Naive thymus-derived CD4-positive, alpha-beta T cell (primary cell): Measurements from ENCODE around the gene EXOC8. TPM values are rescaled to one million over a fixed set of nuclear protein-coding genes. Genes with fewer than 3 reads are reported as not detected.

ENCODE experiments used
- ATAC-seq: fragments of 150-1000 bp; cut with Tn5 transposase; 2 replicates; pipeline ENCODE4 v1.10.0; 2021; ENCODE audit warnings: mild to moderate bottlenecking, moderate library complexity
- CTCF ChIA-PET: fragments of 350-600 bp; sonication (Branson Sonifier 250); formaldehyde crosslinking; loops from one replicate; lab custom pipeline; 2021; ENCODE audit warnings: antibody characterized with exemption; lab: Charles Lee
- POLR2A ChIA-PET: fragments of 350-600 bp; sonication (Branson Sonifier 250); formaldehyde crosslinking; loops from one replicate; lab custom pipeline; 2021; ENCODE audit warnings: antibody characterized with exemption, inconsistent platforms; lab: Charles Lee
- DNase-seq, 9 donors: peaks; one replicate each; pipeline versions ENCODE4 v3.0.0 to v3.0.0-alpha.2; 2020 to 2022; ENCODE audit warnings: mixed read lengths in 1 of 9
- H3K27ac ChIP-seq: one replicate; pipeline ENCODE4 v1.7.0; 2013; ENCODE audit warnings: mild to moderate bottlenecking, low read depth, low read length, moderate library complexity
- H3K27me3 ChIP-seq, 2 donors: one replicate each; pipeline ENCODE4 v1.7.0; 2013; ENCODE audit warnings: low read length in 2 of 2, mild to moderate bottlenecking in 2 of 2, moderate library complexity in 2 of 2; ENCODE audit not compliant: control insufficient read depth in 2 of 2, insufficient read depth in 2 of 2
- H3K36me3 ChIP-seq, 3 experiments: 1 replicate in 2 of 3; 2 replicates in 1 of 3; pipeline ENCODE4 v1.7.0; 2013; ENCODE audit warnings: low read length in 3 of 3, mild to moderate bottlenecking in 3 of 3, moderate library complexity in 1 of 3; ENCODE audit not compliant: insufficient read depth in 3 of 3, control insufficient read depth in 2 of 3
- H3K4me1 ChIP-seq, 2 donors: one replicate each; pipeline ENCODE4 v1.7.0; 2013; ENCODE audit warnings: low read length in 2 of 2, mild to moderate bottlenecking in 2 of 2, moderate library complexity in 1 of 2; ENCODE audit not compliant: control insufficient read depth in 2 of 2, insufficient read depth in 2 of 2
- H3K4me3 ChIP-seq: 2 replicates; pipeline ENCODE4 v1.7.0; 2013; ENCODE audit warnings: mild to moderate bottlenecking, low read length
- H3K9me3 ChIP-seq, 3 experiments: 1 replicate in 2 of 3; 2 replicates in 1 of 3; pipeline ENCODE4 v1.7.0; 2013; ENCODE audit warnings: low read length in 3 of 3; ENCODE audit not compliant: control insufficient read depth in 2 of 3
- H3K27ac Mint-ChIP-seq, 9 donors: one replicate each; pipeline ENCODE4 v1.8.0; 2020 to 2022; ENCODE audit warnings: mixed read lengths in 9 of 9, mild to moderate bottlenecking in 8 of 9, moderate library complexity in 5 of 9, inconsistent platforms in 2 of 9
- H3K27me3 Mint-ChIP-seq, 5 donors: one replicate each; pipeline ENCODE4 v1.8.0; 2021 to 2022; ENCODE audit warnings: mixed read lengths in 5 of 5, mild to moderate bottlenecking in 1 of 5
- H3K36me3 Mint-ChIP-seq, 5 donors: one replicate each; pipeline ENCODE4 v1.8.0; 2020 to 2022; ENCODE audit warnings: mixed read lengths in 5 of 5, mild to moderate bottlenecking in 3 of 5, inconsistent platforms in 1 of 5
- H3K4me1 Mint-ChIP-seq, 7 donors: one replicate each; pipeline ENCODE4 v1.8.0; 2020 to 2022; ENCODE audit warnings: mixed read lengths in 7 of 7, mild to moderate bottlenecking in 3 of 7, inconsistent platforms in 1 of 7
- H3K4me3 Mint-ChIP-seq, 10 donors: one replicate each; pipeline ENCODE4 v1.8.0; 2020 to 2022; ENCODE audit warnings: mild to moderate bottlenecking in 10 of 10, mixed read lengths in 10 of 10, moderate library complexity in 6 of 10, inconsistent platforms in 2 of 10
- H3K9me3 Mint-ChIP-seq, 11 donors: one replicate each; pipeline ENCODE4 v1.8.0; 2020 to 2022; ENCODE audit warnings: mixed read lengths in 11 of 11, mild to moderate bottlenecking in 4 of 11, inconsistent platforms in 1 of 11, moderate library complexity in 1 of 11
- intact Hi-C, 2 donors: fragments of 100-400 bp; cut with micrococcal nuclease; formaldehyde crosslinking; loops; one replicate each; pipeline ENCODE4 v1.15.1; 2023
- polyA plus RNA-seq, 2 donors: library from polyadenylated mRNA; unstranded; fragments of 300-500 nt; fragmentation: Illumina TruSeq; gene quantifications; one replicate each; pipeline ENCODE4 v1.2.3, GENCODE V29; 2021
- total RNA-seq, 6 experiments: library from RNA in 5 of 6; stranded (reverse) in 5 of 6; gene quantifications; 1 replicate in 5 of 6; 2 replicates in 1 of 6; pipeline ENCODE4 v1.2.3 and lab custom pipeline; 2021 to 2026

Gene EXOC8
- total and polyA plus RNA-seq, 7 experiments from 2014 or later = 2.7 to 33.8 (median 23.5) TPM

GRCh38 chr1:231382426-231382825, 44.8 kb upstream of the EXOC8 start:
- no peak overlapping the region for H3K27ac ChIP-seq
- Mint-ChIP-seq H3K9me3 (no peaks in the 10 kb centered on the region), H3K4me1 (peaks cover 27 to 53% (median 46%) of the 10 kb centered on the region in 7 donors), H3K27ac (peak overlapping the region in 1 of 9 donors; percentile 34), H3K36me3 (peaks cover 0 to 7% (median 0%) of the 10 kb centered on the region in 5 donors), H3K4me3 (peak overlapping the region in 1 of 10 donors; percentile 7), H3K27me3 (no peaks in the 10 kb centered on the region)
- peaks cover 0 to 5% of the 10 kb centered on the region in 2 donors for H3K4me1 ChIP-seq
- H3K9me3 ChIP-seq = no peaks in the 10 kb centered on the region
- no peaks in the 10 kb centered on the region for H3K27me3 ChIP-seq
- ChIA-PET POLR2A (interaction anchor here (1.5 kb wide), 1 partner anchor 166 kb away, joined by 3 read pairs; no protein-coding TSS in a partner anchor), CTCF (no interaction called here)
- H3K36me3 ChIP-seq = no peaks in the 10 kb centered on the region
- H3K4me3 ChIP-seq = no peak overlapping the region
- intact Hi-C loops = no loop called here
- DNase-seq (no peak), ATAC-seq (no peak)

DNA sequence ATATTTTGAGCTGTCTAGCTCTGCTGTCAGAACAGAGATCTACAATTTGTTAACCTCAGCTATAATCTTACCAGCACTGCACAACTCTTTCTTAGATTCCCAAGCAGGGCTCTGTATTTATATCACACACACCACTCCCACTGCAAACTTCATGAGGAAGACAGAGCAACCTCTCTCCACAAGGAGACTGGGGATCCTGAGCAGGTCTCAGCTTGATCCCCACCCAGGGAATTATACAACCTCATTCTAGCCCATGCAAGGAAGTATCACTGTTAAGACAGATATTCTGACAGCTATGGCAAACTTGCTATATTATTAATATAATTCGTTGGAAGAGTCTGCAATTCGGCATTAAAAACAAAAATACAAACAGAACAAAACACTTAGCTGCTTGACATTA, 44.1 kb upstream of the EXOC8 start:
- H3K9me3 Mint-ChIP-seq = no peaks in the 10 kb centered on the region
- ATAC-seq = no peak
- Histone ChIP-seq H3K27me3 (no peaks in the 10 kb centered on the region), H3K9me3 (no peaks in the 10 kb centered on the region), H3K36me3 (no peaks in the 10 kb centered on the region), H3K4me1 (peaks cover 5 to 7% of the 10 kb centered on the region in 2 donors), H3K27ac (no peak overlapping the region), H3K4me3 (no peak overlapping the region)
- ChIA-PET CTCF (interaction anchor here (0.8 kb wide), 1 partner anchor 219 kb away, joined by 3 read pairs; no protein-coding TSS in a partner anchor), POLR2A (interaction anchor here (1.1 kb wide), 1 partner anchor 39 kb away, joined by 5 read pairs; no protein-coding TSS in a partner anchor)
- H3K4me3 Mint-ChIP-seq = peak overlapping the region in 1 of 10 donors; percentile 7
- intact Hi-C loops = no loop called here
- peaks cover 0 to 7% (median 0%) of the 10 kb centered on the region in 5 donors for H3K36me3 Mint-ChIP-seq
- peaks cover 34 to 58% (median 53%) of the 10 kb centered on the region in 7 donors for H3K4me1 Mint-ChIP-seq
- H3K27ac Mint-ChIP-seq = peak overlapping the region in 2 of 9 donors; percentile 34 to 42
- H3K27me3 Mint-ChIP-seq = no peaks in the 10 kb centered on the region
- DNase-seq = no peak

- Histone ChIP-seq H3K4me1 (peaks cover 7 to 8% of the 10 kb centered on the region in 2 donors), H3K9me3 (no peaks in the 10 kb centered on the region), H3K27me3 (no peaks in the 10 kb centered on the region), H3K27ac (no peak overlapping the region), H3K36me3 (peaks cover 0 to 1% (median 0%) of the 10 kb centered on the region in 3 experiments), H3K4me3 (no peak overlapping the region)
- H3K27me3 Mint-ChIP-seq = no peaks in the 10 kb centered on the region
- POLR2A ChIA-PET = no interaction called here
- ATAC-seq = no peak
- peaks cover 0 to 9% (median 0%) of the 10 kb centered on the region in 5 donors for H3K36me3 Mint-ChIP-seq
- H3K4me1 Mint-ChIP-seq = peaks cover 35 to 59% (median 48%) of the 10 kb centered on the region in 7 donors
- no peaks in the 10 kb centered on the region for H3K9me3 Mint-ChIP-seq
- H3K27ac Mint-ChIP-seq = peak overlapping the region in 8 of 9 donors; percentile 6 to 60 (median 24)
- peak overlapping the region in 3 of 10 donors; percentile 5 to 47 (median 20) for H3K4me3 Mint-ChIP-seq
- DNase-seq = peak in 1 of 9 donors; percentile 29
- intact Hi-C loops = loop anchor here (5.0 kb wide), 1 partner anchor 45 kb away; the partner anchor contains the start of gene EGLN1 (in 2 of the 2)
- CTCF ChIA-PET = no interaction called here
Observed at GRCh38 chr1:231376875-231377549, 39.4 kb upstream of the EXOC8 start.

- Histone ChIP-seq H3K27me3 (no peaks in the 10 kb centered on the region), H3K4me3 (no peak overlapping the region), H3K36me3 (peaks cover 0 to 4% (median 0%) of the 10 kb centered on the region in 3 experiments), H3K27ac (no peak overlapping the region), H3K9me3 (no peaks in the 10 kb centered on the region), H3K4me1 (peaks cover 7 to 8% of the 10 kb centered on the region in 2 donors)
- CTCF ChIA-PET = no interaction called here
- POLR2A ChIA-PET = no interaction called here
- no peak overlapping the region for H3K4me3 Mint-ChIP-seq
- intact Hi-C loops = loop anchor here (5.0 kb wide), 1 partner anchor 46 kb away; the partner anchor contains the start of gene EGLN1 (in 2 of the 2)
- no peaks in the 10 kb centered on the region for H3K27me3 Mint-ChIP-seq
- ATAC-seq = no peak
- no peak for DNase-seq
- H3K9me3 Mint-ChIP-seq = no peaks in the 10 kb centered on the region
- peaks cover 30 to 50% (median 39%) of the 10 kb centered on the region in 7 donors for H3K4me1 Mint-ChIP-seq
- peaks cover 0 to 9% (median 0%) of the 10 kb centered on the region in 5 donors for H3K36me3 Mint-ChIP-seq
- H3K27ac Mint-ChIP-seq = no peak overlapping the region
Observed at GRCh38 chr1:231376101-231376500, 38.4 kb upstream of the EXOC8 start.

GRCh38 chr1:231374394-231374793, 36.7 kb upstream of the EXOC8 start:
- Histone ChIP-seq H3K4me3 (no peak overlapping the region), H3K27ac (no peak overlapping the region), H3K4me1 (peaks cover 7 to 8% of the 10 kb centered on the region in 2 donors), H3K36me3 (peaks cover 0 to 11% (median 0%) of the 10 kb centered on the region in 3 experiments), H3K27me3 (no peaks in the 10 kb centered on the region), H3K9me3 (no peaks in the 10 kb centered on the region)
- ATAC-seq = no peak
- Mint-ChIP-seq H3K36me3 (peaks cover 0 to 9% (median 6%) of the 10 kb centered on the region in 5 donors), H3K4me1 (peaks cover 24 to 39% (median 30%) of the 10 kb centered on the region in 7 donors), H3K4me3 (no peak overlapping the region), H3K9me3 (no peaks in the 10 kb centered on the region), H3K27me3 (no peaks in the 10 kb centered on the region), H3K27ac (peak overlapping the region in 1 of 9 donors; percentile 19)
- no peak for DNase-seq
- POLR2A ChIA-PET = interaction anchor here (0.6 kb wide), 1 partner anchor 217 kb away, joined by 4 read pairs; no protein-coding TSS in a partner anchor
- intact Hi-C loops = no loop called here
- CTCF ChIA-PET = no interaction called here

DNA sequence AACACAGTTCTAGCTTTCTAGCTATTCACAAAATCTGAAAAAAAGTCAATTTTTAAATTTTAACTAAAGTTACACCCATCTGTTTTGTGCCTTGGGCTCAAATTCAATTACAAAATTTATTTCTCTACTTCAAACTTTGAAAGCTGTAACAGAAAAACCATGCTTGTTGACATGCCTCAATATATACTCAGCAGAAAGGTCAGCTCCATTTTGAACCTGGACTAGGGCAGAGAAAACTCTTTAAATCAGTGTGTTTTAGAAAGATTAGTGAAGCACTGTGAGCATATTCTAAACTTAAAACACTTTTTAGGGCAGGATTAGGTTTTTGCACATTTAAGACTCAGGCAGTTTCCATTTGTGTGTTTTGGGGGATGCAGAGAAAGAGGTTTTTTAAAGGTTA, 34.8 kb upstream of the EXOC8 start:
- ChIA-PET CTCF (no interaction called here), POLR2A (interaction anchor here (0.6 kb wide), 1 partner anchor 14 kb away, joined by 7 read pairs; no protein-coding TSS in a partner anchor)
- intact Hi-C loops = no loop called here
- H3K9me3 Mint-ChIP-seq = no peaks in the 10 kb centered on the region
- H3K4me3 ChIP-seq = no peak overlapping the region
- H3K4me1 ChIP-seq = peaks cover 3 to 8% of the 10 kb centered on the region in 2 donors
- H3K27me3 Mint-ChIP-seq = no peaks in the 10 kb centered on the region
- peaks cover 10 to 21% (median 12%) of the 10 kb centered on the region in 7 donors for H3K4me1 Mint-ChIP-seq
- ATAC-seq = no peak
- no peak overlapping the region for H3K4me3 Mint-ChIP-seq
- H3K27ac ChIP-seq = no peak overlapping the region
- H3K27ac Mint-ChIP-seq = peak overlapping the region in 1 of 9 donors; percentile 52
- no peaks in the 10 kb centered on the region for H3K9me3 ChIP-seq
- H3K36me3 Mint-ChIP-seq = peaks cover 0 to 20% (median 6%) of the 10 kb centered on the region in 5 donors
- peaks cover 0 to 26% (median 0%) of the 10 kb centered on the region in 3 experiments for H3K36me3 ChIP-seq
- no peak for DNase-seq
- no peaks in the 10 kb centered on the region for H3K27me3 ChIP-seq
